SJCRH30 (cell line): ENCODE data around the gene ACTL8. TPM values are rescaled to one million over a fixed set of nuclear protein-coding genes. Genes with fewer than 3 reads are reported as not detected.
A peak's percentile ranks its signal among the peaks of the same experiment; 100 is the strongest.

ENCODE experiments used
- DNase-seq, 2 experiments: peaks; one replicate each; pipeline ENCODE4 v3.0.0-alpha.2; 2015 to 2020
- H3K27ac ChIP-seq: fragments of 250-450 bp; sonication (Bioruptor Pico); 2 replicates; pipeline ENCODE4 v1.5.1; 2020; ENCODE audit warnings: mild to moderate bottlenecking, moderate library complexity
- H3K27me3 ChIP-seq: fragments of 250-450 bp; sonication (Bioruptor Pico); 2 replicates; pipeline ENCODE4 v1.5.1; 2020; ENCODE audit warnings: mild to moderate bottlenecking, moderate library complexity
- H3K36me3 ChIP-seq: fragments of 250-450 bp; sonication (Bioruptor Pico); 2 replicates; pipeline ENCODE4 v1.5.1; 2020; ENCODE audit warnings: mild to moderate bottlenecking, moderate library complexity
- H3K4me1 ChIP-seq: fragments of 250-450 bp; sonication (Bioruptor Pico); 2 replicates; pipeline ENCODE4 v1.5.1; 2020; ENCODE audit warnings: mild to moderate bottlenecking, moderate library complexity
- H3K4me3 ChIP-seq: fragments of 250-450 bp; sonication (Bioruptor Pico); 2 replicates; pipeline ENCODE4 v1.5.1; 2020; ENCODE audit warnings: mild to moderate bottlenecking, moderate library complexity
- H3K9me3 ChIP-seq: fragments of 250-450 bp; sonication (Bioruptor Pico); replicated peaks from 2 replicates; pipeline ENCODE4 v1.5.1; 2020; ENCODE audit warnings: mild to moderate bottlenecking, moderate library complexity
- total RNA-seq: library from RNA; depleted of rRNA; stranded (reverse); fragments of >200 nt; shearing (Covaris generic); gene quantifications from 2 replicates; pipeline ENCODE4 v1.2.3, GENCODE V29; 2014

The ACTL8 gene
- total RNA-seq, 1 experiment from 2014 or later = 0.08 TPM

- no peak overlapping the region for H3K27ac ChIP-seq
- DNase-seq = no peak
These were observed 40.9 kb downstream of the ACTL8 start for GRCh38 chr1:17795836-17796645.

GRCh38 chr1:17797478-17797877 lies 42.3 kb downstream of the ACTL8 start:
- H3K27me3 ChIP-seq = peaks cover 17% of the 10 kb centered on the region; the same call in 1 of the 2 replicates
- H3K9me3 ChIP-seq = no peaks in the 10 kb centered on the region
- DNase-seq = no peak
- no peak overlapping the region for H3K4me3 ChIP-seq
- no peaks in the 10 kb centered on the region for H3K36me3 ChIP-seq
- no peaks in the 10 kb centered on the region for H3K4me1 ChIP-seq
- H3K27ac ChIP-seq = no peak overlapping the region

More at GRCh38 chr1:17795836-17796645, 40.9 kb downstream of the ACTL8 start:
- Histone ChIP-seq H3K36me3 (no peaks in the 10 kb centered on the region), H3K9me3 (no peaks in the 10 kb centered on the region), H3K4me3 (no peak overlapping the region), H3K27me3 (peaks cover 17% of the 10 kb centered on the region; the same call in 1 of the 2 replicates), H3K4me1 (no peaks in the 10 kb centered on the region)

GRCh38 chr1:17798011-17798410 lies 42.9 kb downstream of the ACTL8 start:
- H3K4me3 ChIP-seq = no peak overlapping the region
- peaks cover 15% of the 10 kb centered on the region; the same call in 1 of the 2 replicates for H3K27me3 ChIP-seq
- H3K36me3 ChIP-seq = no peaks in the 10 kb centered on the region
- H3K9me3 ChIP-seq = no peaks in the 10 kb centered on the region
- no peak for DNase-seq
- H3K4me1 ChIP-seq = no peaks in the 10 kb centered on the region
- H3K27ac ChIP-seq = no peak overlapping the region

- Histone ChIP-seq H3K4me1 (no peaks in the 10 kb centered on the region), H3K9me3 (no peaks in the 10 kb centered on the region), H3K4me3 (no peak overlapping the region), H3K27ac (no peak overlapping the region), H3K27me3 (peaks cover 13% of the 10 kb centered on the region), H3K36me3 (no peaks in the 10 kb centered on the region)
- DNase-seq = peak in 1 of 2 experiments; percentile 32
These were observed 43.8 kb downstream of the ACTL8 start for GRCh38 chr1:17798799-17799382.

GRCh38 chr1:17799642-17800041 lies 44.5 kb downstream of the ACTL8 start:
- H3K27me3 ChIP-seq = peaks cover 13% of the 10 kb centered on the region
- H3K4me3 ChIP-seq = no peak overlapping the region
- DNase-seq = no peak
- no peaks in the 10 kb centered on the region for H3K4me1 ChIP-seq
- H3K9me3 ChIP-seq = no peaks in the 10 kb centered on the region
- no peak overlapping the region for H3K27ac ChIP-seq
- no peaks in the 10 kb centered on the region for H3K36me3 ChIP-seq

GRCh38 chr1:17802164-17802563 lies 47.0 kb downstream of the ACTL8 start:
- H3K36me3 ChIP-seq = no peaks in the 10 kb centered on the region
- peaks cover 7% of the 10 kb centered on the region for H3K27me3 ChIP-seq
- no peak for DNase-seq
- no peaks in the 10 kb centered on the region for H3K9me3 ChIP-seq
- no peak overlapping the region for H3K27ac ChIP-seq
- H3K4me1 ChIP-seq = no peaks in the 10 kb centered on the region
- no peak overlapping the region for H3K4me3 ChIP-seq

- H3K9me3 ChIP-seq = no peaks in the 10 kb centered on the region
- no peak for DNase-seq
- peaks cover 7% of the 10 kb centered on the region for H3K27me3 ChIP-seq
- no peaks in the 10 kb centered on the region for H3K36me3 ChIP-seq
- H3K4me1 ChIP-seq = no peaks in the 10 kb centered on the region
- H3K4me3 ChIP-seq = no peak overlapping the region
- H3K27ac ChIP-seq = no peak overlapping the region
These were observed 47.8 kb downstream of the ACTL8 start for GRCh38 chr1:17802945-17803344.

GRCh38 chr1:17805869-17806684 lies 50.9 kb downstream of the ACTL8 start:
- Histone ChIP-seq H3K27ac (no peak overlapping the region), H3K36me3 (no peaks in the 10 kb centered on the region), H3K27me3 (no peaks in the 10 kb centered on the region; the same call in 1 of the 2 replicates), H3K4me1 (no peaks in the 10 kb centered on the region), H3K9me3 (no peaks in the 10 kb centered on the region), H3K4me3 (no peak overlapping the region)
- DNase-seq = no peak

- no peak overlapping the region for H3K4me3 ChIP-seq
- no peak for DNase-seq
- H3K27ac ChIP-seq = no peak overlapping the region
- H3K36me3 ChIP-seq = no peaks in the 10 kb centered on the region
- no peaks in the 10 kb centered on the region for H3K9me3 ChIP-seq
- H3K4me1 ChIP-seq = no peaks in the 10 kb centered on the region
- H3K27me3 ChIP-seq = no peaks in the 10 kb centered on the region
These were observed 53.7 kb downstream of the ACTL8 start for GRCh38 chr1:17808816-17809215.

- Histone ChIP-seq H3K4me1 (no peaks in the 10 kb centered on the region), H3K4me3 (no peak overlapping the region), H3K36me3 (no peaks in the 10 kb centered on the region), H3K27ac (no peak overlapping the region), H3K27me3 (no peaks in the 10 kb centered on the region), H3K9me3 (no peaks in the 10 kb centered on the region)
- DNase-seq = no peak
These were observed 55.5 kb downstream of the ACTL8 start for GRCh38 chr1:17810668-17811067.

GRCh38 chr1:17816511-17816910 lies 61.4 kb downstream of the ACTL8 start:
- Histone ChIP-seq H3K4me3 (no peak overlapping the region), H3K4me1 (no peaks in the 10 kb centered on the region), H3K27me3 (peaks cover 15% of the 10 kb centered on the region; the same call in 1 of the 2 replicates), H3K9me3 (no peaks in the 10 kb centered on the region), H3K27ac (no peak overlapping the region), H3K36me3 (no peaks in the 10 kb centered on the region)
- DNase-seq = no peak

- Histone ChIP-seq H3K27ac (no peak overlapping the region), H3K4me1 (no peaks in the 10 kb centered on the region), H3K4me3 (no peak overlapping the region), H3K27me3 (peaks cover 15% of the 10 kb centered on the region; the same call in 1 of the 2 replicates), H3K9me3 (no peaks in the 10 kb centered on the region), H3K36me3 (no peaks in the 10 kb centered on the region)
- no peak for DNase-seq
These were observed 64.1 kb downstream of the ACTL8 start for GRCh38 chr1:17819129-17819802.

- no peaks in the 10 kb centered on the region for H3K4me1 ChIP-seq
- no peak overlapping the region for H3K27ac ChIP-seq
- peaks cover 15% of the 10 kb centered on the region; the same call in 1 of the 2 replicates for H3K27me3 ChIP-seq
- H3K9me3 ChIP-seq = no peaks in the 10 kb centered on the region
- DNase-seq = no peak
- no peak overlapping the region for H3K4me3 ChIP-seq
- no peaks in the 10 kb centered on the region for H3K36me3 ChIP-seq
These were observed 65.1 kb downstream of the ACTL8 start for GRCh38 chr1:17820198-17820597.

- H3K36me3 ChIP-seq = no peaks in the 10 kb centered on the region
- no peak overlapping the region for H3K4me3 ChIP-seq
- H3K27ac ChIP-seq = no peak overlapping the region
- no peaks in the 10 kb centered on the region for H3K9me3 ChIP-seq
- peaks cover 24% of the 10 kb centered on the region; the same call in 1 of the 2 replicates for H3K27me3 ChIP-seq
- no peak for DNase-seq
- H3K4me1 ChIP-seq = no peaks in the 10 kb centered on the region
These were observed 67.8 kb downstream of the ACTL8 start for GRCh38 chr1:17822741-17823426.
